GM21390 (cell line): ENCODE results near the gene BOD1L1.

Experiments used
- ATAC-seq: cut with Tn5 transposase; IDR thresholded peaks from one replicate; pipeline ENCODE4 v1.9.1; 2021; ENCODE audit not compliant: unreplicated experiment

Gene BOD1L1

GRCh38 chr4:13626492-13627177 lies 890 bp downstream of the BOD1L1 start:
- ATAC-seq: no peak

- ATAC-seq: no peak
These were observed 9.2 kb downstream of the BOD1L1 start for GRCh38 chr4:13618212-13618806.

GRCh38 chr4:13617801-13618200 lies 9.7 kb downstream of the BOD1L1 start:
- no peak for ATAC-seq

GRCh38 chr4:13616597-13616996 lies 10.9 kb downstream of the BOD1L1 start:
- ATAC-seq: no peak

GRCh38 chr4:13615161-13615560 lies 12.4 kb downstream of the BOD1L1 start:
- peak; percentile 51 for ATAC-seq

GRCh38 chr4:13612569-13612968 lies 15.0 kb downstream of the BOD1L1 start:
- ATAC-seq: no peak

- peak; percentile 95 for ATAC-seq
These were observed 16.2 kb downstream of the BOD1L1 start for GRCh38 chr4:13611283-13611842.

GRCh38 chr4:13605330-13605729 lies 22.2 kb downstream of the BOD1L1 start:
- no peak for ATAC-seq

GRCh38 chr4:13601848-13602247 lies 25.7 kb downstream of the BOD1L1 start:
- ATAC-seq: no peak

- ATAC-seq: peak; percentile 73
These were observed 26.5 kb downstream of the BOD1L1 start for GRCh38 chr4:13601048-13601447.

GRCh38 chr4:13599159-13599558 lies 28.4 kb downstream of the BOD1L1 start:
- no peak for ATAC-seq

- no peak for ATAC-seq
These were observed 29.9 kb downstream of the BOD1L1 start for GRCh38 chr4:13597604-13598003.

- no peak for ATAC-seq
These were observed 30.4 kb downstream of the BOD1L1 start for GRCh38 chr4:13597141-13597540.

GRCh38 chr4:13592220-13592619 lies 35.3 kb downstream of the BOD1L1 start:
- no peak for ATAC-seq

GRCh38 chr4:13590766-13591165 lies 36.8 kb downstream of the BOD1L1 start:
- ATAC-seq: no peak

- ATAC-seq: no peak
These were observed 38.6 kb downstream of the BOD1L1 start for GRCh38 chr4:13588954-13589353.

- no peak for ATAC-seq
These were observed 43.0 kb downstream of the BOD1L1 start for GRCh38 chr4:13584481-13584880.

GRCh38 chr4:13580036-13580435 lies 47.5 kb downstream of the BOD1L1 start:
- ATAC-seq: no peak

GRCh38 chr4:13577660-13578059 lies 49.9 kb downstream of the BOD1L1 start:
- no peak for ATAC-seq

- ATAC-seq: no peak
These were observed 56.6 kb downstream of the BOD1L1 start for GRCh38 chr4:13570916-13571315.

GRCh38 chr4:13567125-13567524 lies 60.4 kb downstream of the BOD1L1 start:
- ATAC-seq: no peak

- no peak for ATAC-seq
These were observed 64.6 kb downstream of the BOD1L1 start for GRCh38 chr4:13562876-13563275.

- no peak for ATAC-seq
These were observed 65.9 kb downstream of the BOD1L1 start for GRCh38 chr4:13561673-13562072.
